SK-N-SH (cell line): Measurements from ENCODE around the gene PAPOLG.

ENCODE experiments used
- CTCF ChIP-seq: fragments of 200-600 bp; sonication (generic); IDR thresholded peaks from 2 replicates; pipeline ENCODE4 v1.6.1; 2017; ENCODE audit warnings: antibody characterized with exemption, mild to moderate bottlenecking, moderate library complexity
- EP300 ChIP-seq, 2 experiments: IDR thresholded peaks; 2 replicates each; pipeline versions ENCODE4 v1.4.0 to v1.6.1; 2012; ENCODE audit warnings: borderline replicate concordance in 1 of 2, low read depth in 1 of 2, low read length in 1 of 2
- FOSL2 ChIP-seq: IDR thresholded peaks from 2 replicates; pipeline ENCODE4 v1.4.0; 2012; ENCODE audit warnings: low read depth, mild to moderate bottlenecking, moderate library complexity, borderline replicate concordance
- FOXM1 ChIP-seq: IDR thresholded peaks from 2 replicates; pipeline ENCODE4 v1.4.0; 2012; ENCODE audit warnings: low read depth, mild to moderate bottlenecking
- IRF3 ChIP-seq: fragments of 150-350 bp; IDR thresholded peaks from 2 replicates; pipeline ENCODE4 v1.6.1; 2016; ENCODE audit warnings: mild to moderate bottlenecking, low read depth, low read length
- RAD21 ChIP-seq: IDR thresholded peaks from 2 replicates; pipeline ENCODE4 v1.6.1; 2012; ENCODE audit warnings: mild to moderate bottlenecking, low read length
- REST ChIP-seq: IDR thresholded peaks from 2 replicates; pipeline ENCODE4 v1.6.1; 2012; ENCODE audit warnings: mild to moderate bottlenecking, low read depth, low read length, moderate library complexity
- RFX5 ChIP-seq: IDR thresholded peaks from 2 replicates; pipeline ENCODE4 v1.6.1; 2012; ENCODE audit warnings: mild to moderate bottlenecking, improper control_type of control experiment, low read length
- RXRA ChIP-seq: IDR thresholded peaks from 2 replicates; pipeline ENCODE4 v1.4.0; 2012; ENCODE audit warnings: low read depth, mild to moderate bottlenecking, borderline replicate concordance
- USF2 ChIP-seq: fragments of 150-350 bp; IDR thresholded peaks from 2 replicates; pipeline ENCODE4 v1.6.1; 2017; ENCODE audit warnings: antibody characterized with exemption, low read length, low read depth, borderline replicate concordance

GRCh38 chr2:60775048-60775639, 19.1 kb downstream of the PAPOLG start:
- TF ChIP-seq USF2 (no peak), CTCF (no peak), RFX5 (no peak), FOSL2 (no peak), RXRA (no peak), EP300 (IDR thresholded peaks at IDR 0.05; ENCODE audit: borderline replicate concordance in 1 of 2, low read depth in 1 of 2, low read length in 1 of 2) (no peak), FOXM1 (no peak), IRF3 (no peak), RAD21 (no peak), REST (no peak)
